IMR-90 (cell line): ENCODE measurements around the gene PLCL1. TPM values are rescaled to one million over a fixed set of nuclear protein-coding genes. Genes with fewer than 3 reads are reported as not detected.

Experiments used
- ATAC-seq: fragments of 200-7000 bp; cut with Tn5 transposase; 2 replicates; pipeline ENCODE4 v1.9.1; 2020; ENCODE audit warnings: low read depth, mild to moderate bottlenecking, moderate library complexity
- BruUV-seq: library from RNA; stranded (reverse); fragments of 400-500 nt; replicated peaks from 2 replicates; lab custom pipeline; 2021; lab: Mats Ljungman, UMichigan
- CTCF ChIA-PET: fragments of 300-600 bp; formaldehyde crosslinking; extraction: SDS; loops from one replicate; lab custom pipeline; 2021; ENCODE audit warnings: antibody characterized with exemption; lab: Yijun Ruan, JAX
- POLR2A ChIA-PET: fragments of 300-600 bp; sonication (Branson Sonifier 250); formaldehyde crosslinking; loops from one replicate; lab custom pipeline; 2022; ENCODE audit warnings: antibody characterized with exemption; ENCODE audit not compliant: unreplicated experiment; lab: Charles Lee
- DNase-seq: peaks from one replicate; pipeline ENCODE4 v3.0.0; 2013
- H2AFZ ChIP-seq: replicated peaks from 2 replicates; pipeline ENCODE3; 2013; ENCODE audit warnings: low read length, mild to moderate bottlenecking; ENCODE audit not compliant: poor library complexity
- H2AK5ac ChIP-seq: 2 replicates; pipeline ENCODE4 v1.6.1; 2013; ENCODE audit warnings: low read depth, low read length, inconsistent platforms
- H2AK9ac ChIP-seq: replicated peaks from 2 replicates; pipeline ENCODE3; 2013; ENCODE audit warnings: mild to moderate bottlenecking, low read depth, low read length, moderate library complexity; ENCODE audit not compliant: poor library complexity
- H2BK120ac ChIP-seq: 2 replicates; pipeline ENCODE4 v1.6.1; 2013; ENCODE audit warnings: low read depth, low read length, inconsistent platforms
- H2BK15ac ChIP-seq: 3 replicates; pipeline ENCODE4 v1.6.1; 2013; ENCODE audit warnings: low read depth, low read length, inconsistent platforms
- H2BK20ac ChIP-seq: 2 replicates; pipeline ENCODE4 v1.6.1; 2013; ENCODE audit warnings: low read depth, mild to moderate bottlenecking, inconsistent platforms, low read length, moderate library complexity
- H2BK5ac ChIP-seq: 2 replicates; pipeline ENCODE4 v1.6.1; 2013; ENCODE audit warnings: mild to moderate bottlenecking, low read depth, low read length, inconsistent platforms; ENCODE audit not compliant: poor library complexity, severe bottlenecking
- H3K14ac ChIP-seq: replicated peaks from 2 replicates; pipeline ENCODE4 v1.6.1; 2013; ENCODE audit warnings: low read depth, low read length, inconsistent platforms
- H3K18ac ChIP-seq: 2 replicates; pipeline ENCODE4 v1.6.1; 2013; ENCODE audit warnings: low read depth, low read length, control low read depth
- H3K23ac ChIP-seq: 2 replicates; pipeline ENCODE4 v1.6.1; 2013; ENCODE audit warnings: low read depth, low read length, inconsistent platforms
- H3K27ac ChIP-seq: 2 replicates; pipeline ENCODE4 v1.5.1; 2013; ENCODE audit warnings: mild to moderate bottlenecking, control low read depth, low read length; ENCODE audit not compliant: insufficient read depth
- H3K27me3 ChIP-seq: 2 replicates; pipeline ENCODE4 v1.6.1; 2013; ENCODE audit warnings: low read length; ENCODE audit not compliant: control insufficient read depth, insufficient read depth
- H3K36me3 ChIP-seq: 2 replicates; pipeline ENCODE4 v1.6.1; 2013; ENCODE audit warnings: low read length, mixed read lengths; ENCODE audit not compliant: control insufficient read depth, insufficient read depth
- H3K4ac ChIP-seq: 2 replicates; pipeline ENCODE4 v1.6.1; 2013; ENCODE audit warnings: low read depth, low read length, inconsistent platforms
- H3K4me1 ChIP-seq: 2 replicates; pipeline ENCODE4 v1.6.1; 2013; ENCODE audit warnings: low read length, mixed read lengths; ENCODE audit not compliant: control insufficient read depth, insufficient read depth
- H3K4me2 ChIP-seq: 2 replicates; pipeline ENCODE4 v1.6.1; 2013; ENCODE audit warnings: low read depth, mild to moderate bottlenecking, control low read depth, low read length, moderate library complexity
- H3K4me3 ChIP-seq: 2 replicates; pipeline ENCODE4 v1.5.1; 2013; ENCODE audit warnings: low read depth, mild to moderate bottlenecking, control low read depth, low read length, moderate library complexity; ENCODE audit not compliant: insufficient read depth
- H3K56ac ChIP-seq: 2 replicates; pipeline ENCODE4 v1.6.1; 2013; ENCODE audit warnings: low read length, inconsistent platforms; ENCODE audit not compliant: insufficient read depth; ENCODE audit errors: extremely low read depth
- H3K79me1 ChIP-seq, 2 experiments: 2 replicates each; pipeline ENCODE4 v1.6.1; 2013; ENCODE audit warnings: low read length in 2 of 2, inconsistent platforms in 1 of 2, low read depth in 1 of 2
- H3K9ac ChIP-seq: 2 replicates; pipeline ENCODE4 v1.6.1; 2013; ENCODE audit warnings: low read depth, low read length, control low read depth
- H3K9me1 ChIP-seq: 2 replicates; pipeline ENCODE4 v1.6.1; 2013; ENCODE audit warnings: low read length, inconsistent platforms; ENCODE audit not compliant: insufficient read depth
- H3K9me3 ChIP-seq: 2 replicates; pipeline ENCODE4 v1.6.1; 2013; ENCODE audit warnings: low read length; ENCODE audit not compliant: control insufficient read depth, insufficient read depth
- H4K20me1 ChIP-seq: 2 replicates; pipeline ENCODE4 v1.6.1; 2013; ENCODE audit warnings: low read length, inconsistent platforms; ENCODE audit not compliant: insufficient read depth
- H4K5ac ChIP-seq: 2 replicates; pipeline ENCODE4 v1.6.1; 2013; ENCODE audit warnings: mild to moderate bottlenecking, low read depth, low read length, control low read depth
- H4K8ac ChIP-seq, 2 experiments: 2 replicates each; pipeline ENCODE4 v1.6.1; 2013; ENCODE audit warnings: low read depth in 2 of 2, low read length in 2 of 2, control low read depth in 1 of 2, inconsistent platforms in 1 of 2
- H4K91ac ChIP-seq: 2 replicates; pipeline ENCODE4 v1.6.1; 2013; ENCODE audit warnings: low read depth, low read length, inconsistent platforms; ENCODE audit not compliant: insufficient read depth
- BHLHE40 ChIP-seq: fragments of 150-350 bp; IDR thresholded peaks from 2 replicates; pipeline ENCODE4 v1.6.1; 2016; ENCODE audit warnings: mild to moderate bottlenecking, low read depth, low read length
- CHD1 ChIP-seq: IDR thresholded peaks from 2 replicates; pipeline ENCODE4 v1.6.1; 2012; ENCODE audit warnings: low read depth, low read length, improper control_type of control experiment
- FOS ChIP-seq: fragments of 150-350 bp; IDR thresholded peaks from 2 replicates; pipeline ENCODE4 v1.6.1; 2016; ENCODE audit warnings: low read depth, low read length
- MAZ ChIP-seq: IDR thresholded peaks from 2 replicates; pipeline ENCODE4 v1.6.1; 2012; ENCODE audit warnings: low read depth, mild to moderate bottlenecking, low read length, improper control_type of control experiment, moderate library complexity, borderline replicate concordance
- MXI1 ChIP-seq: IDR thresholded peaks from 2 replicates; pipeline ENCODE4 v1.6.1; 2012; ENCODE audit warnings: low read depth, mild to moderate bottlenecking, low read length, moderate library complexity, borderline replicate concordance
- NFE2L2 ChIP-seq: fragments of 150-350 bp; IDR thresholded peaks from 2 replicates; pipeline ENCODE4 v1.6.1; 2016; ENCODE audit warnings: low read depth, mild to moderate bottlenecking, low read length
- WGBS, 2 experiments: methylation state at CpG; one replicate each; pipeline versions ENCODE4 v1.1.5 to v1.1.7; 2013; ENCODE audit warnings: missing lambda C conversion rate in 2 of 2; ENCODE audit not compliant: insufficient read length in 1 of 2; ENCODE audit errors: extremely low coverage in 2 of 2; 5-methylcytosine and 5-hydroxymethylcytosine counted together
- dilution Hi-C: fragments of 300-500 bp; cut with HindIII; formaldehyde crosslinking; loops from one replicate; pipeline ENCODE4 v1.14.3; 2018; ENCODE audit warnings: low sequenced_read_pairs; ENCODE audit not compliant: unreplicated experiment
- in situ Hi-C: fragments of 300-500 bp; cut with MboI; formaldehyde crosslinking; loops from 3 replicates; pipeline ENCODE4 v1.14.3; 2019; ENCODE audit warnings: low sequenced_read_pairs, inconsistent platforms, mixed read lengths
- intact Hi-C: fragments of 100-400 bp; cut with micrococcal nuclease; formaldehyde crosslinking; loops from 2 replicates; pipeline ENCODE4 v1.10.0; 2022
- polyA plus RNA-seq, 3 experiments: library from polyadenylated mRNA; depleted of rRNA; stranded (reverse); fragments of >200 nt; gene quantifications; 2 replicates each; pipeline ENCODE4 v1.2.3, GENCODE V29; 2012; ENCODE audit warnings: low replicate concordance in 1 of 3
- total RNA-seq: library from RNA; depleted of rRNA; stranded (reverse); fragments of >200 nt; gene quantifications from 2 replicates; pipeline ENCODE4 v1.2.3, GENCODE V29; 2012
- TF ChIP-seq, protein P1 (sequence below): fragments of 150-350 bp; IDR thresholded peaks from 2 replicates; pipeline ENCODE4 v1.6.1; 2016; ENCODE audit warnings: low read depth, mild to moderate bottlenecking, low read length, moderate library complexity, borderline replicate concordance
- TF ChIP-seq, protein P2 (sequence below): conservative IDR thresholded peaks from 2 replicates; pipeline ENCODE4 v1.5.1; 2012; ENCODE audit warnings: mild to moderate bottlenecking, low read depth, low read length, improper control_type of control experiment

PLCL1 gene
- total and polyA plus RNA-seq, 2 of the 4 experiments (the other 2 are of a cell fraction) = 0.14 to 0.18 TPM

DNA sequence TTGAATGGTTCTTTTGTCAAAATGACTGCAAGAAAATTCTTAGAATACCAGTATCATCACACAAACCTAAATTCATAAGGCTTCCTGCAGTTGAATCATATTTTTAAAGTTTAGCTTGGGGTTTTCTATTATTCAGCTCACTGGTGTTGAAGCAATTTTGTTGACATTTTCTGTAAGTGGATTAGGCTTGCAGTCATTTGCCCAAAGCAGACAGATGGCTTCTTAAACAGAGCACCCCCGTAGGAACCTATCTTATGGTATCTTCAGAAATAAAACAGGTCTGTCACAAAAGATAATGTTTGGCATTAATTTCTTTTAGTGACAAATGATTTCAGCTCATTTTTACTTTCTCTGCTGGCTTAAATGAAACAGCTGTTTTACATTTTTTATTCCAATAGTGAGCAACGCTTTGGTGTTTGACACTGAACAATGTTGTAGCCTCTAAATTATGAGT lies 331.1 kb downstream of the PLCL1 start:
- H2AK9ac ChIP-seq = no peak overlapping the region
- intact Hi-C loops (no loop called here), dilution Hi-C loops (no loop called here), in situ Hi-C loops (no loop called here)
- H4K91ac ChIP-seq = no peak overlapping the region
- no peaks in the 10 kb centered on the region for H3K9me1 ChIP-seq
- no peaks in the 10 kb centered on the region for H3K27me3 ChIP-seq
- no peak overlapping the region for H2BK5ac ChIP-seq
- no peak overlapping the region for H3K4ac ChIP-seq
- TF ChIP-seq MAZ (no peak), NFE2L2 (no peak), FOS (no peak), CHD1 (no peak), BHLHE40 (no peak), MXI1 (no peak)
- TF ChIP-seq, protein P1, sequence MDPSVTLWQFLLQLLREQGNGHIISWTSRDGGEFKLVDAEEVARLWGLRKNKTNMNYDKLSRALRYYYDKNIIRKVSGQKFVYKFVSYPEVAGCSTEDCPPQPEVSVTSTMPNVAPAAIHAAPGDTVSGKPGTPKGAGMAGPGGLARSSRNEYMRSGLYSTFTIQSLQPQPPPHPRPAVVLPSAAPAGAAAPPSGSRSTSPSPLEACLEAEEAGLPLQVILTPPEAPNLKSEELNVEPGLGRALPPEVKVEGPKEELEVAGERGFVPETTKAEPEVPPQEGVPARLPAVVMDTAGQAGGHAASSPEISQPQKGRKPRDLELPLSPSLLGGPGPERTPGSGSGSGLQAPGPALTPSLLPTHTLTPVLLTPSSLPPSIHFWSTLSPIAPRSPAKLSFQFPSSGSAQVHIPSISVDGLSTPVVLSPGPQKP = no peak
- TF ChIP-seq, protein P2, sequence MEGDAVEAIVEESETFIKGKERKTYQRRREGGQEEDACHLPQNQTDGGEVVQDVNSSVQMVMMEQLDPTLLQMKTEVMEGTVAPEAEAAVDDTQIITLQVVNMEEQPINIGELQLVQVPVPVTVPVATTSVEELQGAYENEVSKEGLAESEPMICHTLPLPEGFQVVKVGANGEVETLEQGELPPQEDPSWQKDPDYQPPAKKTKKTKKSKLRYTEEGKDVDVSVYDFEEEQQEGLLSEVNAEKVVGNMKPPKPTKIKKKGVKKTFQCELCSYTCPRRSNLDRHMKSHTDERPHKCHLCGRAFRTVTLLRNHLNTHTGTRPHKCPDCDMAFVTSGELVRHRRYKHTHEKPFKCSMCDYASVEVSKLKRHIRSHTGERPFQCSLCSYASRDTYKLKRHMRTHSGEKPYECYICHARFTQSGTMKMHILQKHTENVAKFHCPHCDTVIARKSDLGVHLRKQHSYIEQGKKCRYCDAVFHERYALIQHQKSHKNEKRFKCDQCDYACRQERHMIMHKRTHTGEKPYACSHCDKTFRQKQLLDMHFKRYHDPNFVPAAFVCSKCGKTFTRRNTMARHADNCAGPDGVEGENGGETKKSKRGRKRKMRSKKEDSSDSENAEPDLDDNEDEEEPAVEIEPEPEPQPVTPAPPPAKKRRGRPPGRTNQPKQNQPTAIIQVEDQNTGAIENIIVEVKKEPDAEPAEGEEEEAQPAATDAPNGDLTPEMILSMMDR = no peak
- no peak overlapping the region for H3K4me3 ChIP-seq
- no peak overlapping the region for H2BK120ac ChIP-seq
- H4K8ac ChIP-seq = no peak overlapping the region
- POLR2A ChIA-PET = no interaction called here
- no peaks in the 10 kb centered on the region for H3K79me1 ChIP-seq
- no peak overlapping the region for H3K23ac ChIP-seq
- BruUV-seq = no TSS peak
- no peak overlapping the region for H2BK20ac ChIP-seq
- H3K9me3 ChIP-seq = no peaks in the 10 kb centered on the region
- ATAC-seq (no peak), DNase-seq (no peak)
- H3K18ac ChIP-seq = no peak overlapping the region
- H4K20me1 ChIP-seq = no peaks in the 10 kb centered on the region
- no peak overlapping the region for H3K4me2 ChIP-seq
- H3K56ac ChIP-seq = no peak overlapping the region
- no peak overlapping the region for H2AK5ac ChIP-seq
- H3K36me3 ChIP-seq = no peaks in the 10 kb centered on the region
- no peak overlapping the region for H4K5ac ChIP-seq
- WGBS, 2 experiments = no CpG with 5 or more reads among the region's 2 CpGs
- H3K14ac ChIP-seq = no peak overlapping the region
- H3K4me1 ChIP-seq = no peaks in the 10 kb centered on the region
- no peak overlapping the region for H3K27ac ChIP-seq
- CTCF ChIA-PET = interaction anchor here (0.6 to 1.2 kb wide), 4 partner anchors 8 to 373 kb away, joined by 3 to 4 read pairs (median 3); no protein-coding TSS in a partner anchor
- no peak overlapping the region for H2AFZ ChIP-seq
- H2BK15ac ChIP-seq = no peak overlapping the region
- H3K9ac ChIP-seq = no peak overlapping the region
